ENCODE data around the gene DOK5.
"Not testable (repeated sequence)": the region's sequence is repeated elsewhere in the genome, so short reads cannot be mapped to it uniquely, and the experiment has no call there.

- TF ChIP-seq CTCF (IDR thresholded peaks at IDR 0.05); POLR2A (IDR thresholded peaks at IDR 0.05); EP300 (IDR thresholded peaks at IDR 0.05; ENCODE audit: low read depth); POLR2AphosphoS5 (IDR thresholded peaks at IDR 0.05): not testable (repeated sequence)
Observed at GRCh38 chr20:54436410-54436809, 39.0 kb upstream of the DOK5 start.
